Measurements from ENCODE around the gene DYSF.

- TF ChIP-seq CTCF (IDR thresholded peaks at IDR 0.05) (no peak), EP300 (IDR thresholded peaks at IDR 0.05) (no peak), POLR2A (IDR thresholded peaks at IDR 0.05) (no peak)
Observed at GRCh38 chr2:71566372-71566771, 113.0 kb downstream of the DYSF start.
